IMR-90 (cell line): ENCODE results near the gene EXOC6B. TPM values are rescaled to one million over a fixed set of nuclear protein-coding genes. Genes with fewer than 3 reads are reported as not detected.

Experiments
- ATAC-seq: fragments of 200-7000 bp; cut with Tn5 transposase; 2 replicates; pipeline ENCODE4 v1.9.1; 2020; ENCODE audit warnings: low read depth, mild to moderate bottlenecking, moderate library complexity
- BruUV-seq: library from RNA; stranded (reverse); fragments of 400-500 nt; replicated peaks from 2 replicates; lab custom pipeline; 2021; lab: Mats Ljungman, UMichigan
- CTCF ChIA-PET: fragments of 300-600 bp; formaldehyde crosslinking; extraction: SDS; loops from one replicate; lab custom pipeline; 2021; ENCODE audit warnings: antibody characterized with exemption; lab: Yijun Ruan, JAX
- POLR2A ChIA-PET: fragments of 300-600 bp; sonication (Branson Sonifier 250); formaldehyde crosslinking; loops from one replicate; lab custom pipeline; 2022; ENCODE audit warnings: antibody characterized with exemption; ENCODE audit not compliant: unreplicated experiment; lab: Charles Lee
- DNase-seq: peaks from one replicate; pipeline ENCODE4 v3.0.0; 2013
- H2AFZ ChIP-seq: replicated peaks from 2 replicates; pipeline ENCODE3; 2013; ENCODE audit warnings: low read length, mild to moderate bottlenecking; ENCODE audit not compliant: poor library complexity
- H2AK5ac ChIP-seq: 2 replicates; pipeline ENCODE4 v1.6.1; 2013; ENCODE audit warnings: low read depth, low read length, inconsistent platforms
- H2AK9ac ChIP-seq: replicated peaks from 2 replicates; pipeline ENCODE3; 2013; ENCODE audit warnings: mild to moderate bottlenecking, low read depth, low read length, moderate library complexity; ENCODE audit not compliant: poor library complexity
- H2BK120ac ChIP-seq: 2 replicates; pipeline ENCODE4 v1.6.1; 2013; ENCODE audit warnings: low read depth, low read length, inconsistent platforms
- H2BK15ac ChIP-seq: 3 replicates; pipeline ENCODE4 v1.6.1; 2013; ENCODE audit warnings: low read depth, low read length, inconsistent platforms
- H2BK20ac ChIP-seq: 2 replicates; pipeline ENCODE4 v1.6.1; 2013; ENCODE audit warnings: low read depth, mild to moderate bottlenecking, inconsistent platforms, low read length, moderate library complexity
- H2BK5ac ChIP-seq: 2 replicates; pipeline ENCODE4 v1.6.1; 2013; ENCODE audit warnings: mild to moderate bottlenecking, low read depth, low read length, inconsistent platforms; ENCODE audit not compliant: poor library complexity, severe bottlenecking
- H3K14ac ChIP-seq: replicated peaks from 2 replicates; pipeline ENCODE4 v1.6.1; 2013; ENCODE audit warnings: low read depth, low read length, inconsistent platforms
- H3K18ac ChIP-seq: 2 replicates; pipeline ENCODE4 v1.6.1; 2013; ENCODE audit warnings: low read depth, low read length, control low read depth
- H3K23ac ChIP-seq: 2 replicates; pipeline ENCODE4 v1.6.1; 2013; ENCODE audit warnings: low read depth, low read length, inconsistent platforms
- H3K27ac ChIP-seq: 2 replicates; pipeline ENCODE4 v1.5.1; 2013; ENCODE audit warnings: mild to moderate bottlenecking, control low read depth, low read length; ENCODE audit not compliant: insufficient read depth
- H3K27me3 ChIP-seq: 2 replicates; pipeline ENCODE4 v1.6.1; 2013; ENCODE audit warnings: low read length; ENCODE audit not compliant: control insufficient read depth, insufficient read depth
- H3K36me3 ChIP-seq: 2 replicates; pipeline ENCODE4 v1.6.1; 2013; ENCODE audit warnings: low read length, mixed read lengths; ENCODE audit not compliant: control insufficient read depth, insufficient read depth
- H3K4ac ChIP-seq: 2 replicates; pipeline ENCODE4 v1.6.1; 2013; ENCODE audit warnings: low read depth, low read length, inconsistent platforms
- H3K4me1 ChIP-seq: 2 replicates; pipeline ENCODE4 v1.6.1; 2013; ENCODE audit warnings: low read length, mixed read lengths; ENCODE audit not compliant: control insufficient read depth, insufficient read depth
- H3K4me2 ChIP-seq: 2 replicates; pipeline ENCODE4 v1.6.1; 2013; ENCODE audit warnings: low read depth, mild to moderate bottlenecking, control low read depth, low read length, moderate library complexity
- H3K4me3 ChIP-seq: 2 replicates; pipeline ENCODE4 v1.5.1; 2013; ENCODE audit warnings: low read depth, mild to moderate bottlenecking, control low read depth, low read length, moderate library complexity; ENCODE audit not compliant: insufficient read depth
- H3K56ac ChIP-seq: 2 replicates; pipeline ENCODE4 v1.6.1; 2013; ENCODE audit warnings: low read length, inconsistent platforms; ENCODE audit not compliant: insufficient read depth; ENCODE audit errors: extremely low read depth
- H3K79me1 ChIP-seq, 2 experiments: 2 replicates each; pipeline ENCODE4 v1.6.1; 2013; ENCODE audit warnings: low read length in 2 of 2, inconsistent platforms in 1 of 2, low read depth in 1 of 2
- H3K9ac ChIP-seq: 2 replicates; pipeline ENCODE4 v1.6.1; 2013; ENCODE audit warnings: low read depth, low read length, control low read depth
- H3K9me1 ChIP-seq: 2 replicates; pipeline ENCODE4 v1.6.1; 2013; ENCODE audit warnings: low read length, inconsistent platforms; ENCODE audit not compliant: insufficient read depth
- H3K9me3 ChIP-seq: 2 replicates; pipeline ENCODE4 v1.6.1; 2013; ENCODE audit warnings: low read length; ENCODE audit not compliant: control insufficient read depth, insufficient read depth
- H4K20me1 ChIP-seq: 2 replicates; pipeline ENCODE4 v1.6.1; 2013; ENCODE audit warnings: low read length, inconsistent platforms; ENCODE audit not compliant: insufficient read depth
- H4K5ac ChIP-seq: 2 replicates; pipeline ENCODE4 v1.6.1; 2013; ENCODE audit warnings: mild to moderate bottlenecking, low read depth, low read length, control low read depth
- H4K8ac ChIP-seq, 2 experiments: 2 replicates each; pipeline ENCODE4 v1.6.1; 2013; ENCODE audit warnings: low read depth in 2 of 2, low read length in 2 of 2, control low read depth in 1 of 2, inconsistent platforms in 1 of 2
- H4K91ac ChIP-seq: 2 replicates; pipeline ENCODE4 v1.6.1; 2013; ENCODE audit warnings: low read depth, low read length, inconsistent platforms; ENCODE audit not compliant: insufficient read depth
- CTCF ChIP-seq: conservative IDR thresholded peaks from 2 replicates; pipeline ENCODE4 v1.5.1; 2012; ENCODE audit warnings: mild to moderate bottlenecking, low read depth, low read length, improper control_type of control experiment
- ELK1 ChIP-seq: fragments of 150-350 bp; IDR thresholded peaks from 2 replicates; pipeline ENCODE4 v1.6.1; 2016; ENCODE audit warnings: low read depth, mild to moderate bottlenecking, low read length, moderate library complexity, borderline replicate concordance
- FOS ChIP-seq: fragments of 150-350 bp; IDR thresholded peaks from 2 replicates; pipeline ENCODE4 v1.6.1; 2016; ENCODE audit warnings: low read depth, low read length
- MAFK ChIP-seq: IDR thresholded peaks from 2 replicates; pipeline ENCODE4 v1.6.1; 2012; ENCODE audit warnings: low read depth, low read length, improper control_type of control experiment
- POLR2A ChIP-seq: IDR thresholded peaks from 2 replicates; pipeline ENCODE4 v1.6.1; 2012; ENCODE audit warnings: mild to moderate bottlenecking, low read depth, low read length
- WGBS, 2 experiments: methylation state at CpG; one replicate each; pipeline versions ENCODE4 v1.1.5 to v1.1.7; 2013; ENCODE audit warnings: missing lambda C conversion rate in 2 of 2; ENCODE audit not compliant: insufficient read length in 1 of 2; ENCODE audit errors: extremely low coverage in 2 of 2; 5-methylcytosine and 5-hydroxymethylcytosine counted together
- dilution Hi-C: fragments of 300-500 bp; cut with HindIII; formaldehyde crosslinking; loops from one replicate; pipeline ENCODE4 v1.14.3; 2018; ENCODE audit warnings: low sequenced_read_pairs; ENCODE audit not compliant: unreplicated experiment
- in situ Hi-C: fragments of 300-500 bp; cut with MboI; formaldehyde crosslinking; loops from 3 replicates; pipeline ENCODE4 v1.14.3; 2019; ENCODE audit warnings: low sequenced_read_pairs, inconsistent platforms, mixed read lengths
- intact Hi-C: fragments of 100-400 bp; cut with micrococcal nuclease; formaldehyde crosslinking; loops from 2 replicates; pipeline ENCODE4 v1.10.0; 2022
- polyA plus RNA-seq, 3 experiments: library from polyadenylated mRNA; depleted of rRNA; stranded (reverse); fragments of >200 nt; gene quantifications; 2 replicates each; pipeline ENCODE4 v1.2.3, GENCODE V29; 2012; ENCODE audit warnings: low replicate concordance in 1 of 3
- total RNA-seq: library from RNA; depleted of rRNA; stranded (reverse); fragments of >200 nt; gene quantifications from 2 replicates; pipeline ENCODE4 v1.2.3, GENCODE V29; 2012

EXOC6B gene
- total and polyA plus RNA-seq, 2 of the 4 experiments (the other 2 are of a cell fraction) = 10.2 to 29.4 TPM

- no peak overlapping the region for H2AK5ac ChIP-seq
- no peaks in the 10 kb centered on the region; the same call in 1 of the 2 replicates for H4K20me1 ChIP-seq
- WGBS, 2 experiments = no CpG with 5 or more reads among the region's 1 CpG
- intact Hi-C loops (loop anchor here (5.0 kb wide), 1 partner anchor 90 kb away; no protein-coding TSS in a partner anchor), dilution Hi-C loops (no loop called here), in situ Hi-C loops (no loop called here)
- ChIA-PET CTCF (no interaction called here), POLR2A (no interaction called here)
- no peak overlapping the region for H2BK20ac ChIP-seq
- no peak for DNase-seq
- H3K4me2 ChIP-seq = no peak overlapping the region
- peak; percentile 51 for ATAC-seq
- H3K9ac ChIP-seq = no peak overlapping the region
- H2AFZ ChIP-seq = no peak overlapping the region
- H3K4me1 ChIP-seq = no peaks in the 10 kb centered on the region
- H2BK120ac ChIP-seq = no peak overlapping the region
- BruUV-seq = no TSS peak
- H3K4me3 ChIP-seq = no peak overlapping the region
- no peak overlapping the region for H3K27ac ChIP-seq
- no peak overlapping the region for H3K14ac ChIP-seq
- no peaks in the 10 kb centered on the region for H3K9me3 ChIP-seq
- H3K9me1 ChIP-seq = no peaks in the 10 kb centered on the region
- no peak overlapping the region for H2BK15ac ChIP-seq
- TF ChIP-seq CTCF (no peak), FOS (no peak), ELK1 (no peak), POLR2A (no peak), MAFK (no peak)
- no peak overlapping the region for H3K18ac ChIP-seq
- no peak overlapping the region for H2BK5ac ChIP-seq
- H3K23ac ChIP-seq = no peak overlapping the region
- no peaks in the 10 kb centered on the region for H3K27me3 ChIP-seq
- no peak overlapping the region for H2AK9ac ChIP-seq
- no peak overlapping the region for H4K8ac ChIP-seq
- no peak overlapping the region for H3K4ac ChIP-seq
- H4K91ac ChIP-seq = no peak overlapping the region
- H4K5ac ChIP-seq = no peak overlapping the region
- peaks cover 0 to 4% of the 10 kb centered on the region in 2 experiments; a peak in 1 of 4 replicates for H3K79me1 ChIP-seq
- no peak overlapping the region for H3K56ac ChIP-seq
- H3K36me3 ChIP-seq = no peaks in the 10 kb centered on the region
Observed at GRCh38 chr2:72627083-72627482, 198.8 kb downstream of the EXOC6B start.
